Transverse colon (tissue), 4 donors: Measurements from ENCODE around the gene CDKN2C.

Source experiments
- CTCF ChIP-seq, 5 experiments: fragments of 200-600 bp in 3 of 5; fragments of 450-650 bp in 2 of 5; sonication (generic) in 3 of 5; IDR thresholded peaks; 1 replicate in 2 of 5; 2 replicates in 3 of 5; pipeline ENCODE4 v1.5.1; 2016 to 2017; ENCODE audit warnings: antibody characterized with exemption in 5 of 5, inconsistent platforms in 3 of 5, mild to moderate bottlenecking in 2 of 5, moderate library complexity in 1 of 5
- EP300 ChIP-seq: sonication (generic); formaldehyde crosslinking; IDR thresholded peaks from one replicate; pipeline ENCODE4 v1.6.1; 2017; ENCODE audit warnings: antibody characterized with exemption, low read depth
- POLR2A ChIP-seq: fragments of 450-650 bp; IDR thresholded peaks from one replicate; pipeline ENCODE4 v1.6.1; 2016; ENCODE audit warnings: antibody characterized with exemption, mild to moderate bottlenecking, moderate library complexity
- POLR2AphosphoS5 ChIP-seq, 3 donors: sonication (generic); formaldehyde crosslinking; IDR thresholded peaks; one replicate each; pipeline ENCODE4 v1.6.1; 2016; ENCODE audit warnings: antibody characterized with exemption in 3 of 3

- TF ChIP-seq POLR2A: no peak
- no peak for TF ChIP-seq CTCF (IDR thresholded peaks at IDR 0.05)
- no peak for TF ChIP-seq POLR2AphosphoS5 (IDR thresholded peaks at IDR 0.05)
- TF ChIP-seq EP300: no peak
Measured at GRCh38 chr1:50983219-50983802, 13.3 kb downstream of the CDKN2C start.
